ENCODE results near the gene GNAO1. TPM values are rescaled to one million over a fixed set of nuclear protein-coding genes. Genes with fewer than 3 reads are reported as not detected.

GNAO1 gene
- total RNA-seq, 1 experiment from 2014 or later, result not detected

GRCh38 chr16:56303066-56303715 is 111.9 kb downstream of the GNAO1 start:
- Histone ChIP-seq H4K20me1 (ENCODE audit: low read length) (no peaks in the 10 kb centered on the region), H3K4me2 (ENCODE audit: low read length) (no peak overlapping the region), H3K27me3 (ENCODE audit: low read length) (peaks cover 33% of the 10 kb centered on the region), H3F3A (ENCODE audit: low read length, unreplicated experiment) (no peaks in the 10 kb centered on the region), H3K9ac (ENCODE audit: low read length) (no peak overlapping the region), H3K79me2 (ENCODE audit: low read length) (no peaks in the 10 kb centered on the region), H3K9me3 (ENCODE audit: low read length) (no peaks in the 10 kb centered on the region), H2AFZ (ENCODE audit: low read length) (no peak overlapping the region), H3K27ac (ENCODE audit: low read length) (no peak overlapping the region), H3K9me2 (replicated peaks; ENCODE audit: low read length) (no peaks in the 10 kb centered on the region), H3K4me3 (ENCODE audit: low read length) (no peak overlapping the region), H3K4me1 (ENCODE audit: insufficient read depth, low read length) (no peaks in the 10 kb centered on the region), H3K36me3 (ENCODE audit: low read depth, low read length) (no peaks in the 10 kb centered on the region)
- intact Hi-C loops (cut with micrococcal nuclease), result no loop called here
- ATAC-seq (no peak), DNase-seq (no peak)
- POLR2A ChIA-PET (ENCODE audit: unreplicated experiment), result no interaction called here
- TF ChIP-seq EZH2phosphoT487 (IDR thresholded peaks at IDR 0.05; ENCODE audit: borderline replicate concordance, low read length), result no peak
- TF ChIP-seq, protein P1, sequence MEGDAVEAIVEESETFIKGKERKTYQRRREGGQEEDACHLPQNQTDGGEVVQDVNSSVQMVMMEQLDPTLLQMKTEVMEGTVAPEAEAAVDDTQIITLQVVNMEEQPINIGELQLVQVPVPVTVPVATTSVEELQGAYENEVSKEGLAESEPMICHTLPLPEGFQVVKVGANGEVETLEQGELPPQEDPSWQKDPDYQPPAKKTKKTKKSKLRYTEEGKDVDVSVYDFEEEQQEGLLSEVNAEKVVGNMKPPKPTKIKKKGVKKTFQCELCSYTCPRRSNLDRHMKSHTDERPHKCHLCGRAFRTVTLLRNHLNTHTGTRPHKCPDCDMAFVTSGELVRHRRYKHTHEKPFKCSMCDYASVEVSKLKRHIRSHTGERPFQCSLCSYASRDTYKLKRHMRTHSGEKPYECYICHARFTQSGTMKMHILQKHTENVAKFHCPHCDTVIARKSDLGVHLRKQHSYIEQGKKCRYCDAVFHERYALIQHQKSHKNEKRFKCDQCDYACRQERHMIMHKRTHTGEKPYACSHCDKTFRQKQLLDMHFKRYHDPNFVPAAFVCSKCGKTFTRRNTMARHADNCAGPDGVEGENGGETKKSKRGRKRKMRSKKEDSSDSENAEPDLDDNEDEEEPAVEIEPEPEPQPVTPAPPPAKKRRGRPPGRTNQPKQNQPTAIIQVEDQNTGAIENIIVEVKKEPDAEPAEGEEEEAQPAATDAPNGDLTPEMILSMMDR (conservative IDR thresholded peaks at IDR 0.05; ENCODE audit: low read depth, low read length), result no peak
- no peak for TF ChIP-seq EZH2 (IDR thresholded peaks at IDR 0.05; ENCODE audit: low read length, unreplicated experiment)
- CTCF ChIA-PET, result no interaction called here
- BruUV-seq (replicated peaks), result no TSS peak

DNA sequence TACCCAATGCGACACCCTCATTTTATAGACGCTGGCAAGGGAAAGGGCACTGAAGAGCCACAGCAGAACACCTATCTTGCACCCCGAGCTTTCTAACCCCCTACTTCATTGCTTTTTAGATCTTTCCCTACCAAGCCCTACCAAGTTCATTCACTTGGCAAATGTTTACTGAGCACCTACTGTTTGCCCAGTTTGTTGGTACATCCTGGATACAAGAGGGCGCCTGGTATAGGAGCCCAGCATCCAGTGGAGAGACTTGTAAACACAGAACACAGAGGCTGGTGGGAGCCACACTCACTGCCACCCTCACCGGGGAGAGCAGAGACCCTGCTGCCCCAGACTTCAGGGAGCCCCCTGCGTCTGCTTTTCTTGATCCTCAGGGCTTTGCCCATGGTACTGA is 112.6 kb downstream of the GNAO1 start:
- no peak for ATAC-seq
- Histone ChIP-seq H3K9me2 (replicated peaks; ENCODE audit: low read length) (no peaks in the 10 kb centered on the region), H3K79me2 (ENCODE audit: low read length) (no peaks in the 10 kb centered on the region), H3K27me3 (ENCODE audit: low read length) (peaks cover 33% of the 10 kb centered on the region), H3K4me3 (ENCODE audit: low read length) (no peak overlapping the region), H3K36me3 (ENCODE audit: low read depth, low read length) (no peaks in the 10 kb centered on the region), H3K27ac (ENCODE audit: low read length) (no peak overlapping the region), H3K4me1 (ENCODE audit: insufficient read depth, low read length) (no peaks in the 10 kb centered on the region), H3F3A (ENCODE audit: low read length, unreplicated experiment) (no peaks in the 10 kb centered on the region), H3K4me2 (ENCODE audit: low read length) (no peak overlapping the region), H4K20me1 (ENCODE audit: low read length) (no peaks in the 10 kb centered on the region), H3K9me3 (ENCODE audit: low read length) (no peaks in the 10 kb centered on the region), H3K9ac (ENCODE audit: low read length) (no peak overlapping the region), H2AFZ (ENCODE audit: low read length) (no peak overlapping the region)
- CTCF ChIA-PET, result no interaction called here
- TF ChIP-seq EZH2 (IDR thresholded peaks at IDR 0.05; ENCODE audit: low read length, unreplicated experiment), result no peak
- TF ChIP-seq, protein P1 (conservative IDR thresholded peaks at IDR 0.05; ENCODE audit: low read depth, low read length), result no peak
- no peak for TF ChIP-seq EZH2phosphoT487 (IDR thresholded peaks at IDR 0.05; ENCODE audit: borderline replicate concordance, low read length)
- DNase-seq, result no peak
- no TSS peak for BruUV-seq (replicated peaks)
- intact Hi-C loops (cut with micrococcal nuclease), result no loop called here
- POLR2A ChIA-PET (ENCODE audit: unreplicated experiment), result no interaction called here

DNA sequence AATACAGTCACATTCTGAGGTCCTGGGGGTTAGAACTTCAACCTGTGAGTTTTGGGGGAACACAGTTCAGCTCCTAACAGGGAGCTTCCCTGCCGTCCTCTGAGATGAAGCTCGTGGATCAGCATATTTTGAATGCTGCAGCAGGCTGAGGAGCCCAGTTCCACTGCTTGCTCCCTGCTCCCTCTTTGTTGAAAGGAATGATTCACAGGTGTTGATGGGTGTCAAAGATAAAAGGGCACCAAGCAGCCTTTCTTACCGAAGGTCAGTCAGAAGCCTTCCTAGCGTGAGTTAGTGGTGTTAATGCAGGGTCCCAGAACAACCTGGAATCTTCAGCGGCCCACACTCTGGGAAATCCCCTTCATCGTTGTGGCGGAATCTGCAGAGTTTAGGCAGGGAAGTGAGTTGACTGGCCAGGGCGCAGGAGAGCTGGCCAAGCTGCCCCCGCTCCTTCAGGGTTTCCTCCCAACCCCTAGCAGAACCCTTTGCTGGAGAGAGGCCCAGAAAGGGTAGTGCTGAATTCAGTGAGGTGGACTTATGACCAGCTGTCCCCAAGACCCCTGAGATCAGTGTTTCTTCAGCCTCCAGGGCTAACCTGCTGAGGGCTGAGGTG is 114.8 kb downstream of the GNAO1 start:
- Histone ChIP-seq H2AFZ (ENCODE audit: low read length) (no peak overlapping the region), H3K79me2 (ENCODE audit: low read length) (no peaks in the 10 kb centered on the region), H3K36me3 (ENCODE audit: low read depth, low read length) (no peaks in the 10 kb centered on the region), H4K20me1 (ENCODE audit: low read length) (no peaks in the 10 kb centered on the region), H3K4me2 (ENCODE audit: low read length) (no peak overlapping the region), H3K27me3 (ENCODE audit: low read length) (peaks cover 33% of the 10 kb centered on the region), H3K27ac (ENCODE audit: low read length) (no peak overlapping the region), H3K4me1 (ENCODE audit: insufficient read depth, low read length) (no peaks in the 10 kb centered on the region), H3K4me3 (ENCODE audit: low read length) (no peak overlapping the region), H3K9me3 (ENCODE audit: low read length) (no peaks in the 10 kb centered on the region), H3K9ac (ENCODE audit: low read length) (no peak overlapping the region), H3K9me2 (replicated peaks; ENCODE audit: low read length) (no peaks in the 10 kb centered on the region), H3F3A (ENCODE audit: low read length, unreplicated experiment) (no peaks in the 10 kb centered on the region)
- no TSS peak for BruUV-seq (replicated peaks)
- ChIA-PET CTCF (no interaction called here), POLR2A (ENCODE audit: unreplicated experiment) (no interaction called here)
- ATAC-seq, result no peak
- intact Hi-C loops (cut with micrococcal nuclease), result no loop called here
- TF ChIP-seq EZH2phosphoT487 (IDR thresholded peaks at IDR 0.05; ENCODE audit: borderline replicate concordance, low read length), result no peak
- TF ChIP-seq, protein P1 (conservative IDR thresholded peaks at IDR 0.05; ENCODE audit: low read depth, low read length), result no peak
- no peak for TF ChIP-seq EZH2 (IDR thresholded peaks at IDR 0.05; ENCODE audit: low read length, unreplicated experiment)
- no peak for DNase-seq

Measured in PC-3 (cell line).